ENCODE results near the gene HOXC13.

HOXC13 gene

GRCh38 chr12:53974084-53975063, 35.7 kb downstream of the HOXC13 start, which contains the start of gene HOTAIR:
Gene HOTAIR (minus strand): TSS chr12:53974954.
- peak; percentile 58 for DNase-seq
- no peaks in the 10 kb centered on the region for H3K9me3 ChIP-seq
- H3K27me3 ChIP-seq: peaks cover 23% of the 10 kb centered on the region
- peak within 1 kb of the TSS; percentile 70 for H3K4me3 ChIP-seq (ENCODE audit: low read depth, low read length)
- no peak for TF ChIP-seq CTCF (IDR thresholded peaks at IDR 0.05; ENCODE audit: low read depth, low read length)
- H3K36me3 ChIP-seq: no peaks in the 10 kb centered on the region
- H3K4me1 ChIP-seq: 0 out of 2 replicates have a peak, but pooled peaks cover 4% of the 10 kb centered on the region

GRCh38 chr12:53975064-53975471, 36.4 kb downstream of the HOXC13 start:
- 0 out of 2 replicates have a peak, but pooled peaks cover 2% of the 10 kb centered on the region for H3K4me1 ChIP-seq
- H3K27me3 ChIP-seq: peaks cover 23% of the 10 kb centered on the region
- DNase-seq: no peak
- no peaks in the 10 kb centered on the region for H3K36me3 ChIP-seq
- H3K9me3 ChIP-seq: no peaks in the 10 kb centered on the region
- peak overlapping the region; percentile 70 for H3K4me3 ChIP-seq (ENCODE audit: low read depth, low read length)
- no peak for TF ChIP-seq CTCF (IDR thresholded peaks at IDR 0.05; ENCODE audit: low read depth, low read length)

- no peak for TF ChIP-seq CTCF (IDR thresholded peaks at IDR 0.05; ENCODE audit: low read depth, low read length)
- H3K27me3 ChIP-seq: peaks cover 23% of the 10 kb centered on the region
- H3K36me3 ChIP-seq: no peaks in the 10 kb centered on the region
- H3K4me1 ChIP-seq: 0 out of 2 replicates have a peak, but pooled peaks cover 2% of the 10 kb centered on the region
- no peaks in the 10 kb centered on the region for H3K9me3 ChIP-seq
- no peak for DNase-seq
- peak overlapping the region; percentile 70 for H3K4me3 ChIP-seq (ENCODE audit: low read depth, low read length)
Measured at GRCh38 chr12:53975479-53976152, 37.0 kb downstream of the HOXC13 start.

GRCh38 chr12:53976172-53976822, 37.7 kb downstream of the HOXC13 start:
- Histone ChIP-seq H3K27me3 (peaks cover 23% of the 10 kb centered on the region), H3K36me3 (no peaks in the 10 kb centered on the region), H3K4me3 (ENCODE audit: low read depth, low read length) (no peak overlapping the region), H3K4me1 (0 out of 2 replicates have a peak, but pooled peaks cover 2% of the 10 kb centered on the region), H3K9me3 (no peaks in the 10 kb centered on the region)
- no peak for TF ChIP-seq CTCF (IDR thresholded peaks at IDR 0.05; ENCODE audit: low read depth, low read length)
- DNase-seq: no peak

- H3K4me1 ChIP-seq: 0 out of 2 replicates have a peak, but pooled peaks cover 2% of the 10 kb centered on the region
Measured at GRCh38 chr12:53976823-53977595, 38.4 kb downstream of the HOXC13 start.

More at GRCh38 chr12:53976823-53977595, 38.4 kb downstream of the HOXC13 start:
- H3K27me3 ChIP-seq: peaks cover 23% of the 10 kb centered on the region
- H3K9me3 ChIP-seq: no peaks in the 10 kb centered on the region
- H3K36me3 ChIP-seq: no peaks in the 10 kb centered on the region
- no peak for DNase-seq
- TF ChIP-seq CTCF (IDR thresholded peaks at IDR 0.05; ENCODE audit: low read depth, low read length): no peak
- H3K4me3 ChIP-seq (ENCODE audit: low read depth, low read length): no peak overlapping the region
